Measurements from ENCODE around the gene MARCHF10.
"Not testable (repeated sequence)": the region's sequence is repeated elsewhere in the genome, so short reads cannot be mapped to it uniquely, and the experiment has no call there.

Gene MARCHF10, protein sequence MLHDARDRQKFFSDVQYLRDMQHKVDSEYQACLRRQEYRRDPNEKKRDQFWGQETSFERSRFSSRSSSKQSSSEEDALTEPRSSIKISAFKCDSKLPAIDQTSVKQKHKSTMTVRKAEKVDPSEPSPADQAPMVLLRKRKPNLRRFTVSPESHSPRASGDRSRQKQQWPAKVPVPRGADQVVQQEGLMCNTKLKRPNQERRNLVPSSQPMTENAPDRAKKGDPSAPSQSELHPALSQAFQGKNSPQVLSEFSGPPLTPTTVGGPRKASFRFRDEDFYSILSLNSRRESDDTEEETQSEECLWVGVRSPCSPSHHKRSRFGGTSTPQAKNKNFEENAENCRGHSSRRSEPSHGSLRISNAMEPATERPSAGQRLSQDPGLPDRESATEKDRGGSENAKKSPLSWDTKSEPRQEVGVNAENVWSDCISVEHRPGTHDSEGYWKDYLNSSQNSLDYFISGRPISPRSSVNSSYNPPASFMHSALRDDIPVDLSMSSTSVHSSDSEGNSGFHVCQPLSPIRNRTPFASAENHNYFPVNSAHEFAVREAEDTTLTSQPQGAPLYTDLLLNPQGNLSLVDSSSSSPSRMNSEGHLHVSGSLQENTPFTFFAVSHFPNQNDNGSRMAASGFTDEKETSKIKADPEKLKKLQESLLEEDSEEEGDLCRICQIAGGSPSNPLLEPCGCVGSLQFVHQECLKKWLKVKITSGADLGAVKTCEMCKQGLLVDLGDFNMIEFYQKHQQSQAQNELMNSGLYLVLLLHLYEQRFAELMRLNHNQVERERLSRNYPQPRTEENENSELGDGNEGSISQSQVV

DNA sequence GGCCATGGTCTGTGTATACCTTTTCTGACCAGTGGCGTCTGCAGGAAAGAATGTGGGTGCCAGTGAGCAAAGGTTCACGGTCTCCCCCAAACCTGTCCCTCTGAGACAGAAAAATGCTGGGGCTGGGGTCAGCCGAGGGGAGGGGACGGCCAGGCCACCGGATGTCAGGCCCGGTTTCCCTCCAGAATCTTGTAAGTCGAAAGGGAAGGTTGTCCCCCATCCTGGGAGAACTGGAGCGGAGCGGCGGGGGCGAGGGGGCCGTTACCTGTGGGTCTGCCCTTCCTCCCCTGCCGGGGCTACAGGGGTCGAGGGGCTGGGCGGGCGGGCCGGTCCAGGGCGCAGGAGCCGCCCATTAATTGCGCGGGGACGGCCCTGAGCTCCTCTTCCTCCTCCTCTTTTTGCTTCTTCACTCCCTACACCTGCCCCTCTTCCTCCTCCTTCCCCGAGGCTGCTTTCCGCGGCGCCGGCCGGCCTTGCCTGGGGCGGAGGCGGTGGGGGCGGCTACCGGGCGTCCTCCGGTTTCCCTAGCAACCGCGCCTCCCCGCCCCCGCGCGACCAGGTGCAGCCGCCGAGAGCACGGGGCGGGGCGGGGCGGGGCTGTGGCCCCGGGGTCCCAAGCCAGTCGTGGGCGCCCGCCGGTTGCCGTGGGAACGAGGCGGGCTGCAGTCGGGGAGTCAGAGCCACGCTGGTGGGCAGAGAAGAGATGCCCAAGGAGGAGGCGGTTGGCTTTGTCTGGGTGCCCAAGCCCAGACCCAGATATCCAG lies at the start of gene MARCHF10:
Gene MARCHF10 (minus strand): TSS at position 503 of the 764 bp plus-strand sequence. CDS start 6,579 bp downstream, outside the sequence.
- FAIRE-seq, result no peak

DNA sequence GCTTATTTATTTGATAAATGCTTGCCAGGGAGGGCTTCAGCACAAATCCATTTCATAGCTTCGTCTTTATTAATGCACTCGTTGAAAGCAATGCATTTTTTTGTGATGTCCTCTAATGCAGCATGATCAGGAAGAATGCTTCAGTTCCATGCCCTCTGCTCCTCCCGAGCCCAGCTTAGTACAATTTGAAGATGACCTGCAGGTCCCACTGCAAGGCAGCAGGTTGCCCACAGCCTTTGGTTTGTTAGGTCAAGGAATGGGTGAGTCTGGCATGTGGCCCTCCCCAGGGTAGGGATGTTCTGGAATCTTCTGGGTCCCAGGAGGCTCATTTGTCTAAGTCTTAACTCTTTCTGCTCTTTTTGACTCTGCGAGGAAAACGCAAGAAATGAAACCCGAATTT lies 49.4 kb upstream of the MARCHF10 start:
- FAIRE-seq, result no peak

DNA sequence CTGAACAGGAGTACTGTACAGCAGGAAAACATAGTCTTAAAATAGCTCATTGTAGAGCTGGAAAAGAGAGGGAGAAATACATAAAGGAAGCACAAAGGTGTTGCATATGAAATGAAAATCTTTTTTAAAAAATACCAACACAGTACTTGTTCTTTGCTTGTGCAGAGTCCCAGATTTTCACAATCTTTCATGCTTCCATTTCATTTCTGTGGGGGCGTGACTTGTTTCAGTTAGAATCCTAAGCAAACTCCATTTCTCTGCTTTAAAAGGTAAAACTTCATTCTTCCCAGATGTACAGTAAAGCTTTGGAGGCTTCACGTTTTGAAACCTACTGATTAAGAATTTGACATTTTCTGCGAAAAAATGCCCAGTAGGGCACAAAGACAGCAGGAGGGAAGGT lies 48.5 kb upstream of the MARCHF10 start:
- FAIRE-seq, result no peak

DNA sequence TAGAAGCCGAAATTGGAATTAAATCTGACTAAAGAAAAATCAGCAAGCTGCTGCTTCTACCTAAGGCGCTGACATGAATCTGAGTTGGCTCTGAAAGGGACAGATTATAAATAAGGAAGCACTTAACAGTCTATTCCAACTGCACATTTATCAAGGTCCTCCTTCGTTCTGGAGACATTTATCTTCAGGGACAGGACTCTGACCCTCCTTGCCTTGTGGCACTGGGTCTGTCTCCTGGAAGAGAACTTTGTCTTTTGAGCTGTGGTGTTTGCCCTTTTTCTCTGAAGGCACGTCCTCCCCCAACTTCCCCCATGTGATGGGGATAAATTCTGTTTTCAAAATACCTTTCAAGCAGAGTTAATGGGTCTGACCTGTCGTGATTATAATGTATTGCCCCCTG lies 47.0 kb upstream of the MARCHF10 start:
- FAIRE-seq, result no peak

DNA sequence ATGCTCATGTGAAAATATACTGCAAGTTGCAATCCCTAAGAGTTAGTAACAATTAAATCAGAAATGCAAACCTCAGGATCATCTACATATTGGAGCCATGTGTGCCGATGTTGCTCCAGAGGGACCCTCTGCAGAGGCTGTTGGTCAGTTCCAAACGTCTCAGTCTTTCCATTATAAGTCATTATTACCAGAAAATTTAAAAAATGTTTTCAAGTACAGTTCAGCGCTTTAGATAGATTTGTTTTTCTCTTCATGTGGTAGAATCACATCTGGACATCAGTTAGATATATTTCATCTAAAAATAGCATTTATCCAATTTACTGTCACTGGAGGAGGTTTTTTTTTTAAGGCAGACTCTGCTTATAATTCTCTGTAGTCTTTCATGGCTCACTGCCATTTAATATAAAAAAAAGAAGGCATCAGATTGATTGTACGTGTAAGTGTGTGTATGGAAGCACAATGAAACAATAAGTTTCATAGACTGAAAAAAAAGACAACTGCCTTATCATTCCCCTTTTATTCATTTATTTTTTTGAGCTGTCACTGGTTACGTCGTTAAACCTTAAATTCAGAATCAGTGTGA lies 46.1 kb upstream of the MARCHF10 start:
- no peak for FAIRE-seq

DNA sequence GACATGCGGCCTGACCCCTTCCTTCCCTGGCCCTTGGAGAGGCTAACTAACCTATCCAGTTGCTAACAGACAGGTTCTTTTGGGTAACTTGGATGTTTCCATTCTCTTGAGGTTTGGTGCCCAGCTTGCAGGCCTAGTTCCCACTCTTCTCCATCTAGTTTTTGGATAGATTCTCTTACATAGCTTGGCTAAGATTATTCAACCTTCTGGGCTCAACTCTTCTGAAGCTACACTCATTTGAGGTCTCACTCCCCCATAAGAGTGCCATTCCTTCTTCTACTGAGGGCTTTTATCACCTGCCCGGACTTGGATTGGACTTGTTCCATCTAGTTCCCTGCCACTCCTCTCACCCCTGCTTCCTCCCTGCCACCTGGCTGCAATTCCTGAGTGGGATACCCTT lies 44.1 kb upstream of the MARCHF10 start:
- no peak for FAIRE-seq

DNA sequence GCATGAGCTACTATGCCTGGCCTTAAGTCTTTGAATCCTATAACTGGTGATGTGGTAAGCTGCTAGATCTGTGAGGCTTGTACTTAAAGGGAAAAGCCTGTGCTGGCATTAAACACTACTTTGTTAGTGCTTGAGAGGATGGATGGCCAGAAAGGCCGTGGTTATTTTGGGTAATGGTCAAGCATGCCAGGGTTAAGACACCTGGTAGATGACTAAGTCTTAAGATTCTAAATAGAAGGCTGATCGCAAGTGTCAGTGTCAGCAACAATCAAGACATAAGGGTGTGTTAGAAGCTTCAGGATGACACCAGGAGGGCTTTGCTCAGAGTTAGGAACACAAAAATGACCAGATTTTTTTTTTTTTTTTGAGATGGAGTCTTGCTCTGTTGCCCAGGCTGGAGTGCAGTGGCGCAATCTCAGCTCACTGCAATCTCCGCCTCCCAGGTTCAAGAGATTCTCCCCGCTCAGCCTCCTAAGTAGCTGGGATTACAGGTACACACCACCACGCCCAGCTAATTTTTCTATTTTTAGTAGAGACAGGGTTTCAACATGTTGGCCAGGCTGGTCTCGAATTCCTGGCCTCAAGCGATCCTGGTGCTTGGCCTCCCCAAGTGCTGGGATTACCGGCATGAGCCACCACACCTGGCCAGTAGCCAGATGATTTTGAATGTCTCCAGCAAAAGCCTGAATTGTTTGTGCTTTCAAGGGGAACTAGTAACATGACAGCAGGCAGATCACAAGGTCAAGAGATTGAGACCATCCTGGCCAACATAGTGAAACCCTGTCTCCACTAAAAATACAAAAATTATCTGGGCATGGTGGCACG lies 41.7 kb upstream of the MARCHF10 start:
- FAIRE-seq, result not testable (repeated sequence)

DNA sequence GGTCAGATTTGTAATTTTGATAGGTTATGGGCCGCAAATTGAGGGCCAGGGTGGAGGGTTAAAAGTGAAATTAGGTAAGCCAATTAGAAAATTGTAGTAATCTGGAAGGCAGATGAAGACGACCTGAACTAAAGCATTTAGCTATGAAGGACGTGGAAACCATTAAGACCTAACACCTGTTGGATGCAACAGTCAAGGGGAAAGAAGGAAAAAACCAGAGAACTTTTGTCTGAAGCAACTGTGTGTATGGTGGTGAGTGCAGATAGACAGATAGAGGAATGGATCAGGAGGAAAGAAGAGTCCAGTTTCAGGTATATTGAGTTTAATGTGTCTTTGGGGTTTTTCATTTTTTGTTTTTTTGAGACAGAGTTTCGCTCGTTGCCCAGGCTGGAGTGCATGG lies 40.2 kb upstream of the MARCHF10 start:
- FAIRE-seq, result no peak

DNA sequence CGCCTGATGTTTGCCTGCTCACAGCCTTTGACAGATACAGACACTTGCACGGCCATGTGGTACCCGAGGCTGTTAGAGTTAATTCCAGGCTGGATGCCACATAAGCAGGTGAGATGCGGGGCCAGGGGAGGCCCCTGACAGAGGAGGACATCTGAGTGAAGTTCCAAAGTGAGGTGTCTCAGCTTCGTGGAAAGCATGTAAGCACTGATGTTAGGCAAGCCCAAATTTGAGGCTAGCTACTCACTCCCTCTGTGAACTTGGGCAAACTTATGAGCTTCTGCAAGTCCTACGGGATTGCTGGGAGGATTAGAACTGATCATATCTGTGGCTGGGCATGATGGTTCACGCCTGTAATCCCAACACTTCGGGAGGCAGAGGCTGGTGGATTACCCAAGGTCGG lies 39.3 kb upstream of the MARCHF10 start:
- FAIRE-seq, result no peak

DNA sequence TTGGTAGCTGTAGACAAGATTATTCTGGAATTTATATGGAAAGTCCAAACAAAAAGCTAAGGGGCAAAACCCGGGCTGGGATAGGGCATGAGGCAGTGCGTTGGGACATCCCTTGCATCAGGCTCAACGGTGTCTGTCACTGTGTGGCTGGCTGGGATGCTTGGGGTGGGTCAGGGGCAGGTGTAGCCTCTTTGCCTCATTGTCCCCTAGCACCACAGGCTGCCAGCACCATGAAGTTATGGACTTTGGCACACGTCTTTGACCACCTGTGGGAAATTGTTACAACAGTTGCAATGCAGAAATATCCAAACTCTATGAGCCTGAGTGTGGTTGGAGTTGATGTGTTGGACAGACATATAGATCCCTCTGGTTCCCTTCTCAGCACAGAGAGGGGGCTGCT lies 32.8 kb upstream of the MARCHF10 start:
- FAIRE-seq, result no peak

DNA sequence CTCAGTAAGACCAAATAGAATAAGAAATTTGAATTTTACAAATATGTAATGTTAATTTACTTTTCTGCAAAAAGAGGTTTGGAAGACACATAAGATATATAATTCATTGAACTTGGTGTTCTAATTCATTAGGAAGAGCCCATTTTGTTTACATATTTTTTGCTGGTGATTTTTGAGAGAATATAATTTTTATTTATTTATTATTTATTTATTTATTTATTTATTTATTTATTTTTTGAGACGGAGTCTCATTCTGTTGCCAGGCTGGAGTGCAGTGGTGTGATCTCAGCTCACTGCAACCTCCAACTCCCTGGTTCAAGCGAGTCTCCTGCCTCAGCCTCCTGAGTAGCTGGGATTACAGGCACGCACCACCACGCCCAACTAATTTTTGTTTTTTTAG lies 25.7 kb upstream of the MARCHF10 start:
- not testable (repeated sequence) for FAIRE-seq

DNA sequence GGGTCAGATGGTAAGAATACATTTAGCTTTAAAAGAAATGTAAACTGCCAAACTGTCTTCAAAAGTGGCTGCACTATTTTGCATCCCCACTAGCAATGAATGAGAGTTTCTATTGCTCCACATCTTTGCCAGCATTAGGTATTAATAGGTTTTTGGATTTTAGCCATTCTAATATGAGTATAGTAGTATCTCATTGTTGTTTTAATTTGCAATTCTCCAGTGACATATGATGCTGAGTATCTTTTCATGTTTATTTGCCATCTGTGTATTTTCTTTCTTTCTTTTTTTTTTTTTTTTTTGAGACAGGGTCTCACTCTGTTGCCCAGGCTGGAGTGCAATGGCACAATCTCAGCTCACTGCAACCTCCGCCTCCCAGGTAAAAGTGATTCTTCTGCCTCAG lies 24.3 kb upstream of the MARCHF10 start:
- FAIRE-seq, result no peak

DNA sequence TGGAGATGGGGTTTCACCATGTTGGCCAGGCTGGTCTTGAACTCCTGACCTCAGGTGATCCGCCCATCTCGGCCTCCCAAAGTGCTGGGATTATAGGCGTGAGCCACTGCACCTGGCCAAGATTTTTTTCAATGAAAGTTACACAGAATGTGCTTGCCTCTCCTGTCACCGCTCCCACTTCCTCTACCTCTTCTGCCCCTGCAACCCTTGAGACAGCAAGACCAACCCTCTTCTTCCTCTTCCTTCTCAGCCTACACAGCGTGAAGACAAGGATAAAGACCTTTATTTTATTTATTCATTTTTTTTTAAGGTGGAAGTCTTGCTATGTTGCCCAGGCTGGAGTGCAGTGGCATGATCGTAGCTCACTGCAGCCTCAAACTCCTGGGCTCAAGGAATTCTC lies 23.0 kb upstream of the MARCHF10 start:
- not testable (repeated sequence) for FAIRE-seq

DNA sequence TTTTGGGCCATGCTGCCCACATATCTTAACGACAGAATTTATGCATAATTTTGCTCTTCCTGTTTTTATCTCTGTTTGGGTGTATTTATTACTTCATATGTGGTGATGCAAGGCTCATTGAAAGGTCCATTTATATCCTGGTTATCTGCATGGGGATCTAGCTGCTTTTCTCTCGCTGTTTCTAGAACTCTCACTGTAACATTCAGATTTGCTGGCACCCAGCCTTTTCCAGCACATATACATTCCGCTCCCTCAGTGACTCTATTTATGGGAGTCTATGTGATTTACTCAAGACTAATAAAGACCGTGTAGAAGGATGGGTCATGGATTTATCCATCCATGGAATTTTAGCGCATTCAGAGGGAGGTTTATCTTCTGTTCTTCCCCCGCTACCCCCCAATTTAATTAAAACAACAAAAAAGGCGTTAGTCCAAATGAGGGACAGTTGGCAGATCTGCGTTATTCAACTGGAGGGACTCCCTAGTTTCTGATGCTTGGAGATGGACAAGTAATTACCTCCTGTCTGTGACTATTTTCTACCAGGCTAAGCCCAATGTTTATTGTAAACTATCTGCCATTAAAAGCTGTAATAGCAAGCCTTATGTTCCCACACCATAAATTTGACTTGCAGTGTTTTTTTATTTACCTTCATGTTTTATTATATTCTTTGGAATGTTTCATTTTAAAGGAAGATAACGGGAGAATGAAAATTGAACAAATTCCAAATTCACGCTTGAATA lies 19.8 kb upstream of the MARCHF10 start:
- no peak for FAIRE-seq

DNA sequence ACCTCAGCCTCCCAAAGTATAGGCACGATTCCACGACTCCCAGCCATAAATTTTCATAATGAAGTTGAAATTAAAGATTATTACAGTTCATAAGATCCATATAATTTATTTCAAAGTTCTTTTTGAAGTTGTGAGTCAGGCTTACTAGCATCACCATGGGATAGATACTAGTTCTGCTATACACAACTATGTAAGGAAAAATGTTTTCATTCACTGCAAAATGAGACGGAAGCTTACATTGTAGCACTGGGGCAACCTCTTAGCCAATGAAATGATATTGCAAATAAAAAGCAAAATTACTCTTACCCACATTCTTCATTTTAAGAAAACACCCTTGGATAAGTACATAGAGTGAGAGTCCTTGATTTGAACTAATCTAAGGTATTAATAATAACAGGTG lies 18.8 kb upstream of the MARCHF10 start:
- FAIRE-seq, result no peak

DNA sequence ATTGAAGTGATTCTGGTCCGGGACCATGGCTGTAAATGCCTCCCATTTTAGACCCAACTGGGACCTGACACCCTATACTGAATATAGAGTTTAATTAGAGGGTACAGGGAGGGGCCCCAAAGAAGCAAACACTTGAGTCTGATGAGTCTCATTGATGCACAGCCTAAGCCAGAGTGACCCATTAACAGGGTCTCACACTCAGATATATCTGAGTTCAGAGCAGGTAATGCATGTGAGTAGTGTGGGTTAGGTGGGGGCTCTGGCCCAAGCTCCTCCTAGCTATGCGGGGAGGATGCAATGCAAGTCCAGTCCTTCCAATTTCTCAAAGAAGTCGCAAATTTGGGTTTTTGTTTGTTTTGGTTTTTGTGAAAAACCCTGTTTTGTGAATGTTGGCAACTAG lies 17.1 kb upstream of the MARCHF10 start:
- FAIRE-seq, result no peak

DNA sequence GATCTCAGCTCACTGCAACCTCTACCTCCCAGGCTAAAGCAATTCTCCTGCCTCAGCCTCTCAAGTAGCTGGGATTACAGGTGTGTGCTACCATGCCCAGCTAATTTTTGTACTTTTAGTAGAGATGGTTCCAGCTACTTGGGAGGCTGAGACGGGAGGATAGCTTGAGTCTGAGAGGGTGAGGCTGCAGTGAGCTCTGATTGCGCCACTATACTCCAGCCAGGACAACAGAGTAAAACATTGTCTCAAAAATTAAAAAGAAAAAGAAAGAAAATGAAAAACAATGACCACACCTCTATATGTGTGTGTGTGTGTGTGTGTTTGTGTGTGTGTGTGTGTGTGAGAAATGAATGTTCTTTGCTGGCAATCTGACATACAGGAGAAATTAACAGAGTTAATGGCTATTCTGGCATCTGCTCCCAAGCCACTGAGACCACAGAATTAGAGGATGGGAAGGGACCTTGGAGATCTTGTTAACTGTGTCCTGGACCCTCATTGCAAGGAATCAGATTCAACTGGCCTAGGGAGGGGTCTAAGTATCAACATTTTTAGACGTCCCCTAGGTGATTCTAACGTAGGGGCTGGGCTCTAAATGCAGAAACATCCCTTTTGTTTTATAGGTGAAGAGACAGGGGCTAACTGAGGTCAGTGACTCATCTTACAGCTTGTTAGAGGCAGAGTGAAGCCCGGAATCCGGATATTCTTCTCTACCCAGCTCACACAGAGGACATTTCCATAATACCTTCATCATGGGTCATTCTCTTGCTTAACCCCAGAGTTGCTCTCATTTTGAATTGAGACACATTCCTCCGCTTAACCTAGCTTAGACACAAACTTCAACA lies 16.4 kb upstream of the MARCHF10 start:
- no peak for FAIRE-seq

DNA sequence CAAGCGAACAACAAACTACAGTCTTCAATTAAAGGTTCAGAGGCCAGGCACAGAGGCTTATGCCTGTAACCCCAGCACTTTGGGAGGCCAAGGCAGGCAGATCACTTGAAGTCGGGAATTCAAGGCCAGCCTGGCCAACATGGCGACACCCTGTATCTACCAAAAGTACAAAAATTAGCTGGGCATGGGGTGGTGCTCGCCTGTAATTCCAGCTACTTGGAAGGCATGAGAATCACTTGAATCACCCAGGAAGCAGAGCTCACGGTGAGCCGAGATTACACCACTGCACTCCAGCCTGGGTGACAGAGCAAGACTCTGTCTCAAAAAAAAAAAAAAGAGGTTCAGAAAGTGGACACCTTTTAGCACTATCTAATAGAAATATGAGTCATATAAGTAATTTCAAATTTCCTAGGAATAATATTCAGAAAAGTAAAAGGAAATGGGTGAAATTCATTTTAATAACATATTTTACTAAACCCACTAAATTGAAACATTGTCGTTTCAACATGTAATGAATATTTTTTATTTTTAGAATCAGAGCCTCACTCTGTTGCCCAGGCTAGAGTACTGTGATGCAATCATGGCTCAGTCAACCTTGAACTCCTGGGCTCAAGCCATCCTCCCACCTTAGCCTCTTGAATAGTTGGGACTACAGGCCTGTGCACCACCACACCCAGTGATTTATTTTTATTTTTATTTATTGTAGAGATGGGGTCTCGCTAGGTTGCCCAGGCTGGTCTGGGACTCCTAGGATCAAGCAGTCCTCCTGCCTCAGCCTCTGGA lies 15.2 kb upstream of the MARCHF10 start:
- FAIRE-seq, result no peak

DNA sequence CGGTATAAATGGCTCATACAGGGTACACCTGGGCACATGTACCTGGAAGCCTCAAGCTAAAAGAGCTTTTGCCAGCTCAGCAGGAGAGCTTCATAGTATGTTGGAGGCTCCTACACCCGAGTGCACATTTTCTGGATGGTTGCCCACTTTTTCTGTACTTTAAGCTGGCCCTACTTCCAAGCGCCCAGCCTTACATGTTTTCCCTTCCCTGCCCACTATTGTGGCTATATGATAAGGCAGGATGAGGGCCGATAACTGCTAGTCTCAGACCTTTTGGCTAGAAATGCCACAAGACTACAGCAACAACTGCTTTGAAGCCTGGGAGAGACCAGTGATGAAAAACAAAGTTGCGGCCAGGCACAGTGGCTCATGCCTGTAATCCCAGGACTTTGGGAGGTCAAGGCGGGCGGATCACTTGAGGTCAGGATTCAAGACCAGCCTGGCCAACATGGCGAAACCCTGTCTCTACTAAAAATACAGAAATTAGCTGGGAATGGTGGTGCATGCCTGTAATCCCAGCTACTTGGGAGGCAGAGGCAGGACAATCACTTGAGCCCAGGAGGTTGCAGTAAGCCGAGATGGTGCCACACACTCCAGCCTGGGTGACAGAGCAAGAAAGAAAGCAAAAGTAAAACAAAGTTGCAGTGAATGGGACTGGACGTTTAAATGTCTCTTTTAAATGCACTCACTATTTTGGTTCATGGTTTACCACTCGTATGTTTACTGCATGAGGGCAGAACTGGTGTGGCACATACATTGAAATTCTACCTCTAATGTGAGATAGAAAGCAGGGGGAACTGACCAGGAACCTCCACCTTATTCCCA lies 14.2 kb upstream of the MARCHF10 start:
- no peak for FAIRE-seq

All from islet of Langerhans (tissue), 1 donor.